ENCODE results near the gene EFL1.
"Not testable (repeated sequence)": the region's sequence is repeated elsewhere in the genome, so short reads cannot be mapped to it uniquely, and the experiment has no call there.

EFL1 gene

GRCh38 chr15:82195818-82196217 is 66.7 kb downstream of the EFL1 start:
- DNase-seq: not testable (repeated sequence)

GRCh38 chr15:82194488-82194887 is 68.0 kb downstream of the EFL1 start:
- not testable (repeated sequence) for DNase-seq

- DNase-seq: not testable (repeated sequence)
Observed at GRCh38 chr15:82193435-82193834, 69.1 kb downstream of the EFL1 start.

- not testable (repeated sequence) for DNase-seq
Observed at GRCh38 chr15:82192394-82192793, 70.1 kb downstream of the EFL1 start.

GRCh38 chr15:82186719-82187406 is 75.7 kb downstream of the EFL1 start:
- DNase-seq: no peak

GRCh38 chr15:82186161-82186560 is 76.4 kb downstream of the EFL1 start:
- DNase-seq: no peak

- no peak for DNase-seq
Observed at GRCh38 chr15:82184776-82185175, 77.8 kb downstream of the EFL1 start.

- DNase-seq: no peak
Observed at GRCh38 chr15:82184355-82184754, 78.2 kb downstream of the EFL1 start.

- no peak for DNase-seq
Observed at GRCh38 chr15:82183121-82184031, 79.2 kb downstream of the EFL1 start.

- DNase-seq: no peak
Observed at GRCh38 chr15:82181371-82181770, 81.2 kb downstream of the EFL1 start.

- DNase-seq: no peak
Observed at GRCh38 chr15:82178061-82178460, 84.5 kb downstream of the EFL1 start.

GRCh38 chr15:82177291-82178010 is 85.1 kb downstream of the EFL1 start:
- DNase-seq: no peak

GRCh38 chr15:82176542-82176941 is 86.0 kb downstream of the EFL1 start:
- DNase-seq: no peak

GRCh38 chr15:82174471-82175235 is 87.9 kb downstream of the EFL1 start:
- no peak for DNase-seq

GRCh38 chr15:82173108-82173507 is 89.4 kb downstream of the EFL1 start:
- no peak for DNase-seq

- no peak for DNase-seq
Observed at GRCh38 chr15:82172506-82172905, 90.0 kb downstream of the EFL1 start.

- DNase-seq: no peak
Observed at GRCh38 chr15:82168757-82169156, 93.8 kb downstream of the EFL1 start.

GRCh38 chr15:82168296-82168695 is 94.2 kb downstream of the EFL1 start:
- DNase-seq: no peak

GRCh38 chr15:82165948-82166376 is 96.6 kb downstream of the EFL1 start:
- DNase-seq: no peak

- DNase-seq: no peak
Observed at GRCh38 chr15:82159922-82160321, 102.6 kb downstream of the EFL1 start.

GRCh38 chr15:82158811-82159210 is 103.7 kb downstream of the EFL1 start:
- DNase-seq: no peak

- no peak for DNase-seq
Observed at GRCh38 chr15:82150645-82151044, 111.9 kb downstream of the EFL1 start.
